K562 (cell line): Measurements from ENCODE around the gene UBXN4. TPM values are rescaled to one million over a fixed set of nuclear protein-coding genes. Genes with fewer than 3 reads are reported as not detected.
A peak's percentile ranks its signal among the peaks of the same experiment; 100 is the strongest.

Source experiments
- ATAC-seq: fragments of 200-7000 bp; cut with Tn5 transposase; 3 replicates; pipeline ENCODE4 v1.9.1; 2020; ENCODE audit warnings: moderate library complexity
- BruUV-seq: library from RNA; stranded (reverse); fragments of 400-500 nt; replicated peaks from 2 replicates; lab custom pipeline; 2021; lab: Mats Ljungman, UMichigan
- CTCF ChIA-PET: fragments of 300-600 bp; formaldehyde crosslinking; extraction: SDS; loops from one replicate; lab custom pipeline; 2021; ENCODE audit warnings: low intra/inter-chr PET ratio; lab: Yijun Ruan, JAX
- POLR2A ChIA-PET: fragments of 300-600, 350-650 bp; sonication (Branson Sonifier 250); formaldehyde crosslinking; extraction: SDS; loops from one replicate; lab custom pipeline; 2021; ENCODE audit warnings: antibody characterized with exemption, inconsistent platforms; lab: Yijun Ruan, JAX
- DNase-seq, 4 experiments: peaks; one replicate each; pipeline versions ENCODE4 v3.0.0 to v3.0.0-alpha.2; 2011 to 2018; ENCODE audit warnings: low spot score in 3 of 4, mixed read lengths in 3 of 4; ENCODE audit errors: extremely low read depth in 1 of 4
- FAIRE-seq: peaks from 2 replicates; lab custom pipeline; 2011; peaks lifted over from hg19 to GRCh38; lab: Jason Lieb, UNC
- H2AFZ ChIP-seq: 2 replicates; pipeline ENCODE4 v1.6.0; 2011; ENCODE audit warnings: low read depth, low read length, control low read depth, inconsistent platforms
- H3K27ac ChIP-seq: fragments of 200-600 bp; 3 replicates; pipeline ENCODE4 v1.8.0; 2011; ENCODE audit warnings: low read depth, mild to moderate bottlenecking, control low read depth, inconsistent platforms, low read length, moderate library complexity, mixed read lengths; ENCODE audit errors: extremely low read depth
- H3K27me3 ChIP-seq, 2 experiments: fragments of 300-600 bp in 1 of 2; 2 replicates in 1 of 2; 3 replicates in 1 of 2; pipeline versions ENCODE4 v1.6.0 to v1.8.0; 2011; ENCODE audit warnings: inconsistent platforms in 2 of 2, low read length in 2 of 2, mild to moderate bottlenecking in 1 of 2, mixed read lengths in 1 of 2, moderate library complexity in 1 of 2; ENCODE audit not compliant: control insufficient read depth in 2 of 2, insufficient read depth in 2 of 2
- H3K36me3 ChIP-seq: fragments of 300-600 bp; 3 replicates; pipeline ENCODE4 v1.8.0; 2011; ENCODE audit warnings: mild to moderate bottlenecking, low read length, inconsistent platforms; ENCODE audit not compliant: control insufficient read depth, insufficient read depth
- H3K4me1 ChIP-seq, 2 experiments: fragments of 200-600 bp in 1 of 2; replicated peaks in 1 of 2; 2 replicates in 1 of 2; 3 replicates in 1 of 2; pipeline versions ENCODE4 v1.5.1 to v1.8.0; 2011; ENCODE audit warnings: inconsistent platforms in 2 of 2, low read length in 2 of 2, mild to moderate bottlenecking in 1 of 2, mixed read lengths in 1 of 2, moderate library complexity in 1 of 2; ENCODE audit not compliant: control insufficient read depth in 2 of 2, insufficient read depth in 2 of 2
- H3K4me2 ChIP-seq: 2 replicates; pipeline ENCODE4 v1.6.1; 2011; ENCODE audit warnings: low read length, control low read depth, inconsistent platforms, mixed read lengths; ENCODE audit not compliant: insufficient read depth
- H3K4me3 ChIP-seq: fragments of 200-600 bp; sonication (generic), shearing (Covaris generic); 2 replicates; pipeline ENCODE4 v1.5.1; 2016; ENCODE audit warnings: control low read depth, inconsistent platforms
- H3K79me2 ChIP-seq: fragments of 200-600 bp; 3 replicates; pipeline ENCODE4 v1.8.0; 2011; ENCODE audit warnings: low read length, inconsistent platforms; ENCODE audit not compliant: control insufficient read depth, insufficient read depth
- H3K9ac ChIP-seq, 2 experiments: 2 replicates each; pipeline versions ENCODE4 v1.6.0 to v1.6.1; 2011; ENCODE audit warnings: low read depth in 2 of 2, low read length in 2 of 2, control low read depth in 1 of 2, inconsistent platforms in 1 of 2, mild to moderate bottlenecking in 1 of 2, mixed read lengths in 1 of 2; ENCODE audit not compliant: insufficient read depth in 1 of 2
- H3K9me1 ChIP-seq: one replicate; pipeline ENCODE4 v1.6.0; 2011; ENCODE audit warnings: inconsistent platforms, mild to moderate bottlenecking, low read length, moderate library complexity; ENCODE audit not compliant: control insufficient read depth, insufficient read depth
- H3K9me3 ChIP-seq: replicated peaks from 2 replicates; pipeline ENCODE4 v1.5.1; 2011; ENCODE audit warnings: low read depth, low read length, inconsistent platforms; ENCODE audit not compliant: control insufficient read depth, insufficient read depth
- H4K20me1 ChIP-seq: replicated peaks from 2 replicates; pipeline ENCODE4 v1.6.1; 2011; ENCODE audit warnings: low read length, inconsistent platforms, mixed read lengths; ENCODE audit not compliant: control insufficient read depth, insufficient read depth
- ATF1 ChIP-seq, 2 experiments: fragments of 450-650 bp in 1 of 2; IDR thresholded peaks; 2 replicates each; pipeline ENCODE4 v1.6.1; 2016; ENCODE audit warnings: missing compliant biosample characterization in 1 of 2, missing genetic modification characterization in 1 of 2
- CBFA2T2 ChIP-seq: fragments of 450-650 bp; conservative IDR thresholded peaks from 2 replicates; pipeline ENCODE4 v1.6.1; 2017; ENCODE audit warnings: mild to moderate bottlenecking
- CBFA2T3 ChIP-seq: fragments of 450-650 bp; IDR thresholded peaks from 2 replicates; pipeline ENCODE4 v1.6.1; 2017
- CTBP1 ChIP-seq: fragments of 450-650 bp; IDR thresholded peaks from 2 replicates; pipeline ENCODE4 v1.6.1; 2016; ENCODE audit warnings: borderline replicate concordance
- CXXC5 ChIP-seq: fragments of 250-450 bp; sonication (Bioruptor Pico); IDR thresholded peaks from 2 replicates; pipeline ENCODE4 v1.8.0; 2022; ENCODE audit warnings: inconsistent platforms, mild to moderate bottlenecking, moderate library complexity
- DLX4 ChIP-seq: fragments of 250-450 bp; sonication (Bioruptor Pico); IDR thresholded peaks from 2 replicates; pipeline ENCODE4 v1.6.1; 2021; ENCODE audit warnings: mild to moderate bottlenecking
- DPF2 ChIP-seq: fragments of 450-650 bp; IDR thresholded peaks from 2 replicates; pipeline ENCODE4 v1.6.1; 2016
- GATAD2A ChIP-seq: fragments of 450-650 bp; IDR thresholded peaks from 2 replicates; pipeline ENCODE4 v1.6.1; 2017
- HDAC1 ChIP-seq, 2 experiments: fragments of 450-650 bp; IDR thresholded peaks; 2 replicates each; pipeline ENCODE4 v1.6.1; 2016 to 2017; ENCODE audit warnings: inconsistent platforms in 1 of 2, mild to moderate bottlenecking in 1 of 2, moderate library complexity in 1 of 2
- MXI1 ChIP-seq: IDR thresholded peaks from 2 replicates; pipeline ENCODE4 v1.6.1; 2011; ENCODE audit warnings: low read depth, mild to moderate bottlenecking, improper control_type of control experiment, low read length
- POLR2AphosphoS5 ChIP-seq: IDR thresholded peaks from 2 replicates; pipeline ENCODE4 v1.6.1; 2011; ENCODE audit warnings: mild to moderate bottlenecking, low read depth, low read length, moderate library complexity; ENCODE audit not compliant: control insufficient read depth, insufficient read depth
- SIX5 ChIP-seq, 2 experiments: IDR thresholded peaks; 2 replicates each; pipeline ENCODE4 v1.6.1; 2011; ENCODE audit warnings: low read length in 2 of 2, borderline replicate concordance in 1 of 2, low read depth in 1 of 2, mild to moderate bottlenecking in 1 of 2, moderate library complexity in 1 of 2; ENCODE audit not compliant: insufficient read depth in 1 of 2
- SMARCB1 ChIP-seq: IDR thresholded peaks from 2 replicates; pipeline ENCODE4 v1.6.1; 2011; ENCODE audit warnings: improper control_type of control experiment, low read depth; ENCODE audit not compliant: insufficient read length
- STAT5A ChIP-seq: IDR thresholded peaks from 2 replicates; pipeline ENCODE4 v1.6.1; 2012; ENCODE audit warnings: low read length, inconsistent platforms, borderline replicate concordance
- STAT6 ChIP-seq: sonication (generic); formaldehyde crosslinking; IDR thresholded peaks from 2 replicates; pipeline ENCODE4 v1.8.1; 2023; ENCODE audit warnings: mild to moderate bottlenecking, missing genetic modification reagents
- TEAD4 ChIP-seq, 2 experiments: sonication (generic) in 1 of 2; formaldehyde crosslinking in 1 of 2; IDR thresholded peaks; 2 replicates each; pipeline versions ENCODE4 v1.6.1 to v1.8.0; 2012 to 2022; ENCODE audit warnings: borderline replicate concordance in 1 of 2, inconsistent platforms in 1 of 2, low read length in 1 of 2, mild to moderate bottlenecking in 1 of 2, missing genetic modification reagents in 1 of 2
- ZBTB2 ChIP-seq: fragments of 450-650 bp; IDR thresholded peaks from 2 replicates; pipeline ENCODE4 v1.6.1; 2016; ENCODE audit warnings: antibody characterized with exemption
- ZNF347 ChIP-seq: fragments of 450-650 bp; formaldehyde crosslinking; IDR thresholded peaks from 2 replicates; pipeline ENCODE4 v1.4.0; 2020; ENCODE audit warnings: low read depth, mild to moderate bottlenecking, moderate library complexity
- WGBS: fragments of 100-300 bp; shearing (Covaris generic); methylation state at CpG from one replicate; pipeline ENCODE4 v1.1.6; 2016; ENCODE audit warnings: low coverage, mixed read lengths; ENCODE audit not compliant: insufficient coverage; ENCODE audit errors: missing lambda C conversion rate; 5-methylcytosine and 5-hydroxymethylcytosine counted together
- in situ Hi-C: fragments of 300-500 bp; cut with MboI; formaldehyde crosslinking; loops from 4 replicates; pipeline ENCODE4 v1.15.0; 2018; ENCODE audit warnings: inconsistent platforms, mixed read lengths
- intact Hi-C: fragments of 100-400 bp; cut with micrococcal nuclease; formaldehyde crosslinking; loops from 2 replicates; pipeline ENCODE4 v1.14.2; 2022
- polyA plus RNA-seq, 8 experiments: library from polyadenylated mRNA; depleted of rRNA in 4 of 8; stranded (reverse) in 5 of 8; unstranded in 3 of 8; fragments of >200 nt; fragmentation: Nextera tagmentation in 2 of 8; fragmentation: Illumina TruSeq in 1 of 8; extraction: Ambion mirVana in 2 of 8; extraction: Trizol in 1 of 8; gene quantifications; 2 replicates each; pipeline versions ENCODE4 v1.2.1 to v1.2.3, GENCODE V29; 2011 to 2014; ENCODE audit warnings: inconsistent platforms in 1 of 8, missing spikeins in 1 of 8
- total RNA-seq, 7 experiments: library from RNA; depleted of rRNA in 6 of 7; stranded (reverse); fragments of >200 nt in 6 of 7; fragmentation: Illumina TruSeq in 2 of 7; extraction: Trizol in 2 of 7; gene quantifications; 2 replicates each; pipeline versions ENCODE4 v1.2.1 to v1.2.3, GENCODE V29; 2011 to 2021; ENCODE audit warnings: low replicate concordance in 1 of 7

Gene UBXN4
- total and polyA plus RNA-seq, 9 of the 15 experiments (the other 6 are each of a cell fraction or from before 2014, with no cell fraction given) = 30.4 to 127 (median 55.3) TPM

GRCh38 chr2:135786823-135787222, 45.2 kb downstream of the UBXN4 start (continued):
- TF ChIP-seq DLX4 (no peak), HDAC1 (IDR thresholded peaks at IDR 0.05) (no peak), MXI1 (no peak), ZNF347 (no peak)

- Histone ChIP-seq H3K4me1 (peaks cover 15 to 20% of the 10 kb centered on the region in 2 experiments; a peak in 3 of 5 replicates), H3K4me2 (peak overlapping the region; percentile 21; the same call in 1 of the 2 replicates), H3K9me1 (peaks cover 3% of the 10 kb centered on the region), H3K36me3 (peaks cover under 1% of the 10 kb centered on the region; the same call in 2 of the 3 replicates), H3K27ac (no peak overlapping the region), H3K9me3 (no peaks in the 10 kb centered on the region), H2AFZ (no peak overlapping the region), H4K20me1 (no peaks in the 10 kb centered on the region), H3K4me3 (no peak overlapping the region), H3K27me3 (no peaks in the 10 kb centered on the region), H3K79me2 (no peaks in the 10 kb centered on the region), H3K9ac (no peak overlapping the region)
- BruUV-seq = no TSS peak
- peak; percentile 65 for FAIRE-seq
- peak; percentile 75 for ATAC-seq
- DNase-seq = peak; percentile 52 to 75 (median 68)
- POLR2A ChIA-PET = interaction anchor here (0.8 kb wide), 1 partner anchor 9 kb away, joined by 4 read pairs; no protein-coding TSS in a partner anchor
- intact Hi-C loops (no loop called here), in situ Hi-C loops (loop anchor here (10.0 kb wide), 1 partner anchor 796 kb away; no protein-coding TSS in a partner anchor)
- 11% methylated on average over 10 of the region's 10 CpGs for WGBS
- CTCF ChIA-PET = no interaction called here
- 0 out of 2 replicates have a peak, but pooled peaks have one; percentile 17 for TF ChIP-seq CXXC5 (CRISPR knock-in tag)
- peak; percentile 85 for TF ChIP-seq CBFA2T3
- TF ChIP-seq ZBTB2 = no peak
- TF ChIP-seq STAT6 (CRISPR knock-in tag) = no peak
- TF ChIP-seq DPF2 = peak; percentile 43
- 0 out of 2 replicates have a peak, but pooled peaks have one; percentile 23 for TF ChIP-seq POLR2AphosphoS5
- TF ChIP-seq TEAD4 (IDR thresholded peaks at IDR 0.05; ENCODE audit: low read length) = peak; percentile 70
- TF ChIP-seq TEAD4 (CRISPR knock-in tag; IDR thresholded peaks at IDR 0.05; ENCODE audit: borderline replicate concordance) = no peak
- TF ChIP-seq ATF1 (CRISPR knock-in tag; IDR thresholded peaks at IDR 0.05) = no peak
- no peak for TF ChIP-seq ATF1 (tag; IDR thresholded peaks at IDR 0.05)
- TF ChIP-seq CTBP1 = peak; percentile 11; the same call in 1 of the 2 replicates
- peak; percentile 48; the same call in 1 of the 2 replicates for TF ChIP-seq STAT5A
- TF ChIP-seq SIX5 (IDR thresholded peaks at IDR 0.05; ENCODE audit: borderline replicate concordance in 1 of 2, insufficient read depth in 1 of 2, low read depth in 1 of 2, low read length in 2 of 2) = no peak
- no peak for TF ChIP-seq GATAD2A
- peak; percentile 72 for TF ChIP-seq CBFA2T2
- no peak for TF ChIP-seq SMARCB1
Observed at GRCh38 chr2:135790423-135790822, 48.8 kb downstream of the UBXN4 start.
